ENCODE results near the gene NRSN1. TPM values are rescaled to one million over a fixed set of nuclear protein-coding genes. Genes with fewer than 3 reads are reported as not detected.

The NRSN1 gene
- total RNA-seq, 1 experiment from 2014 or later = not detected

- Histone ChIP-seq H3K27me3 (ENCODE audit: insufficient read depth, low read length) (no peaks in the 10 kb centered on the region), H3T11ph (ENCODE audit: low read length) (no peak overlapping the region), H2BK120ac (ENCODE audit: low read depth, low read length, poor library complexity, severe bottlenecking) (no peak overlapping the region), H3K27ac (ENCODE audit: insufficient read length, low read depth, low read length) (no peak overlapping the region), H3K4ac (ENCODE audit: low read depth, low read length) (no peak overlapping the region), H2BK12ac (ENCODE audit: insufficient read length, low read depth, low read length) (no peak overlapping the region), H3K9ac (ENCODE audit: extremely low read depth, insufficient read length, low read length) (no peak overlapping the region), H3K23ac (ENCODE audit: insufficient read length, low read depth, low read length) (no peak overlapping the region), H3K56ac (ENCODE audit: insufficient read length, low read depth, low read length) (no peak overlapping the region), H3K79me2 (ENCODE audit: insufficient read depth, low read length) (no peaks in the 10 kb centered on the region), H2BK20ac (ENCODE audit: low read depth, low read length, poor library complexity, severe bottlenecking) (no peak overlapping the region), H3K18ac (ENCODE audit: insufficient read length, low read depth, low read length) (no peak overlapping the region), H2AFZ (ENCODE audit: low read length) (no peak overlapping the region), H2AK5ac (ENCODE audit: insufficient read length, low read length) (no peak overlapping the region), H4K8ac (replicated peaks; ENCODE audit: insufficient read length, low read depth, low read length) (no peak overlapping the region), H3K9me3 (ENCODE audit: control insufficient read depth, low read depth, low read length) (no peaks in the 10 kb centered on the region), H4K20me1 (ENCODE audit: control insufficient read depth, insufficient read depth, insufficient read length) (no peaks in the 10 kb centered on the region), H3K23me2 (ENCODE audit: insufficient read length, low read depth, low read length, poor library complexity, severe bottlenecking) (no peaks in the 10 kb centered on the region), H2BK15ac (ENCODE audit: low read depth, low read length) (no peak overlapping the region), H2BK5ac (ENCODE audit: insufficient read length, low read length) (no peak overlapping the region), H3K4me1 (ENCODE audit: insufficient read depth, low read length) (no peaks in the 10 kb centered on the region; the same call in 1 of the 2 replicates), H4K5ac (ENCODE audit: insufficient read length, low read depth, low read length) (no peak overlapping the region), H3K79me1 (ENCODE audit: insufficient read depth, low read depth, low read length, poor library complexity, severe bottlenecking) (no peaks in the 10 kb centered on the region), H3K14ac (ENCODE audit: insufficient read depth, low read length) (no peak overlapping the region), H3K4me2 (ENCODE audit: insufficient read depth, insufficient read length, low read length) (no peak overlapping the region), H4K91ac (ENCODE audit: insufficient read length, low read depth, low read length) (no peak overlapping the region)
- no peak overlapping the region; a peak in 1 of 7 replicates for H3K27ac Mint-ChIP-seq
- DNase-seq = no peak
- H3K27me3 Mint-ChIP-seq (ENCODE audit: low read depth) = no peaks in the 10 kb centered on the region
- no peaks in the 10 kb centered on the region for H3K36me3 Mint-ChIP-seq (ENCODE audit: insufficient read depth in 1 of 3, low read depth in 3 of 3)
- H3K4me1 Mint-ChIP-seq = peaks cover 5 to 10% of the 10 kb centered on the region in 2 experiments; a peak in 2 of 4 replicates
- no CpG with 5 or more reads among the region's 6 CpGs for WGBS (ENCODE audit: extremely low coverage, insufficient read length, low lambda C conversion rate)
- TF ChIP-seq CTCF (conservative IDR thresholded peaks at IDR 0.05) = no peak
- no peaks in the 10 kb centered on the region for H3K9me3 Mint-ChIP-seq
- H3K4me3 Mint-ChIP-seq = no peak overlapping the region
These were observed 18.0 kb upstream of the NRSN1 start for GRCh38 chr6:24108056-24108455.
